GM10266 (cell line): Measurements from ENCODE around the gene MSL3.
A peak's percentile ranks its signal among the peaks of the same experiment; 100 is the strongest.

Experiments
- DNase-seq: peaks from one replicate; pipeline ENCODE4 v3.0.0; 2012; ENCODE audit errors: extremely low spot score
- CTCF ChIP-seq: IDR thresholded peaks from 2 replicates; pipeline ENCODE4 v1.5.1; 2012; ENCODE audit warnings: mild to moderate bottlenecking, low read depth; ENCODE audit not compliant: control insufficient read depth, insufficient read depth; ENCODE audit errors: missing control alignments

Gene MSL3

GRCh38 chrX:11757719-11758399, at the start of gene MSL3:
Gene MSL3 (plus strand): TSS chrX:11758237. CDS start chrX:11758264, 27 bp downstream.
- no peak for TF ChIP-seq CTCF
- peak; percentile 84 for DNase-seq

- no peak for TF ChIP-seq CTCF
- no peak for DNase-seq
Measured at GRCh38 chrX:11722304-11722703, 35.7 kb upstream of the MSL3 start.

- TF ChIP-seq CTCF = peak; percentile 39
- peak; percentile 10 for DNase-seq
Measured at GRCh38 chrX:11724122-11725017, 33.7 kb upstream of the MSL3 start.

- TF ChIP-seq CTCF = no peak
Measured at GRCh38 chrX:11725631-11726442, 32.2 kb upstream of the MSL3 start.

GRCh38 chrX:11728556-11728955, 29.5 kb upstream of the MSL3 start:
- DNase-seq = no peak
- no peak for TF ChIP-seq CTCF

More at GRCh38 chrX:11725631-11726442, 32.2 kb upstream of the MSL3 start:
- DNase-seq = no peak

GRCh38 chrX:11733614-11734013, 24.4 kb upstream of the MSL3 start:
- no peak for DNase-seq
- TF ChIP-seq CTCF = no peak
